ENCODE results near the gene ZNF800.

GRCh38 chr7:127350586-127350985 is 41.9 kb downstream of the ZNF800 start:
- TF ChIP-seq POLR2AphosphoS5 (IDR thresholded peaks at IDR 0.05): no peak
- no peak for TF ChIP-seq CTCF (IDR thresholded peaks at IDR 0.05; ENCODE audit: poor library complexity, severe bottlenecking)
